ENCODE measurements around the gene BOD1L2.

Gene BOD1L2

GRCh38 chr18:57146956-57147636 lies at the start of gene BOD1L2:
TSS of gene BOD1L2 (plus strand) at chr18:57147087. CDS start at chr18:57147313, 226 bp downstream.
- DNase-seq: no peak

DNA sequence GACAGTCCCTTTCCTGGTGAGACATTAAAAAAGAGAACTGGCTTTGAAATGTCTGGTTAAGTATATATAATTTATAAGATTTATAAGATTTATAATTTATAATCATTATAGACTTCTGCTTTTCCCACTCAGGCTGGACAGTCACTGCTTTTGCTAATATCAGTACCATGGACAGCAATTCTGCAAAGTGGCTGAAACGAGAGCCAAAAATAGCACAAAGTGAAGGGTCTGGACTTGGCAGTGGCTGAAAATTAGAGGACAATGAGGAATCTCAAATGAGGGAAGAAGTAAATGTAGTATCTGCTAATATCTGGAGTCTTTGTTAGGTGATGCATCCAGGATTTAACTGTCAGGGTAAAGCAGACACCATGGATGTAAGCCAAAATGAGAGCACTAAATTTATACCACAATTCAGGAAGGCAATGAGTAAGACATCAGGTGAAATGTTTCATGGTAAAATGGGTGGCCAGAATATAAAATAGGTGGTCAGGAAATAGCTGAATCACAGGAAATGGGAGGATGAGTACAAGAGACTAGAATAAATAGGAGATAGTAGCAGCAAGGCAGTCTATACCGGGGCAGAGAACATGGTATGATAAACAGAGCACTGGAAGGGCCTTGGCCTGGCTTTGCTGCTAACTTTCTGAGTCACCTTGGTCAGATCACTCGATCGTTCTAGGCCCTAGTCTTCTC lies 39.6 kb upstream of the BOD1L2 start:
- DNase-seq: no peak

GRCh38 chr18:57110290-57110689 lies 36.6 kb upstream of the BOD1L2 start:
- no peak for DNase-seq

DNA sequence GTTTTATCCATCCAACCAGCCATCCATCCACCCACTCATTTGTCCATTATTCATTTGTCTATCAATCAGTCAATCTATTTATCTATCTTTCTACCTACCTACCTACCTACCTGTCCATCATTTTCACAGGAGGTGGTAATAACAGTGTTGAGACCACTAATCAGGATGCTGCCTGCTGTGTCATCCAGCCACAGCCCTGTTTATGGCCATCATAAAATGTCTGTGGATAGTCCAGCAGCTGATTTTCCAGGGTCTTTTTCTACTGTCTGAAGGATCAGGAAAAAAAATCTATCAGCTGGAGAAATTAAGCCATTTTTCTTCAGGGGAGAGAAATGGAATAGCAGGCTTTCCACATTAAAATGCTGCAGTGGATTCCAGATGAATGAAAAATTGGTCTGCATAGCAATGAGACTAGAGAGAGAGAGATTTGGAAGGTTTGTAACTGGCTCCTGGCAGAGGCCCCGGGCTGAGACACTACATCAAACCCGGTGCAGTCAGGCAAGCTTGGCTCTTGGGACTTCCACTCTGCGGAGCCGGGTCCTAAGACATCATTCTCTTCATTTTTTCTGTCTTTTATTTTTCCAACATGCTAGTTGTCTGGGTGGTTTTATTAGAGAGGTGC lies 33.0 kb upstream of the BOD1L2 start:
- no peak for DNase-seq

DNA sequence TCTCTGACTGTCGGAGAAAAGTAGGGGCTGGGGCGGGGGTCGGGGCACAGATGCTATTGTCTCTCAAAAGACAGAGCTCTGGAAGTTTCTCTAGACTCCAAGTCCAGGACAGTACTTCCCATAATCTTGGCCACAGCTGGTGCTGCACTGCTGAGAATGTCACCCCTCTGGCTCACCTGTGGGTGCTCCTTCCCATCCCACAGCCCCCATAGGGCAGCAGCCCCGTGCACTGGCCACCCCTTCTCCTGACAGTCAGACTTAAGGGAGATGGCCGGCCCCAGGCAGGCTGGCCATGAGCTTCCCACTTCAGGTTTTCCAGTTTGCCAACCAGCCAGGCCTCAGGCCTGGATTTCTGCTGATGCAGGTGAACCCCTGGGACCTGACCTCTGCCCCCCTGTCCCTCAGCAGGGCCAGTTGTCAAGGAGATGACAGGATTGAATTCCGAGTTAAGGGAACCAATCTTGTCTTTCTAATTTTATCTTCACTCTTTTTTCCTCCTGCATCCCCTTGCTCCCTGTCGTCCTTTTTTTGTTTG lies 30.2 kb upstream of the BOD1L2 start:
- no peak for DNase-seq

GRCh38 chr18:57121542-57122112 lies 25.3 kb upstream of the BOD1L2 start:
- DNase-seq: no peak

- no peak for DNase-seq
Measured at GRCh38 chr18:57122936-57123510, 23.9 kb upstream of the BOD1L2 start.

DNA sequence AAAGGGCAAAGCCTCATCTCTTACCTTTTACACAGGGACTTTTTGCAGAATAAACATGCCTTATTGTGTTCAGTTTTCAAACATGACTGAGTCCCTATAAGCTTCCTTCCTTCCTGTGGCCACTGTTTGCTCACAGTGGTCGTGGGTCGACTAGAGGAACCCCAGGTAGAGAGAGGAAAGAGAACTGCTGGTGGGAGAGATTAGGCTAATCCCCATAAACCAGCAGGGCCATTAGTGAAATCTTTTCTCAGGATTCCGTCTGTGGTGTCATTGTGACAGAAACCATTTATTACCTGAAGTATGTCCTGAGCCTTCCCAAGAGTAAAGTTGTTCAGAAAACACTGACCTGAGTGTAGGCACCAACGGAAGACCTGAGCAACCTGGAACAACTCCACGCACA lies 21.3 kb upstream of the BOD1L2 start:
- no peak for DNase-seq

DNA sequence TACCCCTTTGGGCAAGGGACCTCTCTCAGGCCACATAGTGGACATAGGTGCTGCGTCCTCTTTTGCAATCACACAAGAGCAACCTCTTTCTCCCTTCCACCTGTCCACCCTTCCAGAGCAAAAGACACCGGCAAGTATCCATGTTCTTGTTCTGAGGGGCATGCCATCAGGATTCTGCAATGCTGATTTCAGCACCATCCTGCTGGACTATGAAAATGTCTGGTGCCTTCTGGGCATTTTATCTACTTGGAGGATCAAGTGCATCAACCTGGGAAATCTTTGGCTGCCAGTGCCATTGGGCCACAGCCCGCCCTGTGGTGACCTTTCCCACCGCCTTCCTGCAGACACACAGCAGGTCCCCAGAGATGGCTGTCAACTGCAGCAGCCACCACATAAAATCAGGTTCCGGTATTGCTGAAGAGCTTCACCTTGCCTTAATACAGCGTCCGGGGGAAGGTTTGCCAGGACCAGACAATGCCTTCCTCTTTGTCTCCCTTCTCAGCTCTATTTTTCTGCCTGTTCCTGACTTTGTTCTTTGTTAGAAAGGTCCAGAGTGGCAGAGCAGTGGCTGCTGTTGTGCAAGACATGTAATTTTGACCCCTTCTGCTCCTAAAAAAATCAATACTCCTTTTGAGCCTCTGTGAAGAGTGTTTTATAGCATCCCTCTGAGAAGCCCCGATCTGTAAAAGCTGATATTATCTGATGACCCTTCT lies 18.5 kb upstream of the BOD1L2 start:
- no peak for DNase-seq

DNA sequence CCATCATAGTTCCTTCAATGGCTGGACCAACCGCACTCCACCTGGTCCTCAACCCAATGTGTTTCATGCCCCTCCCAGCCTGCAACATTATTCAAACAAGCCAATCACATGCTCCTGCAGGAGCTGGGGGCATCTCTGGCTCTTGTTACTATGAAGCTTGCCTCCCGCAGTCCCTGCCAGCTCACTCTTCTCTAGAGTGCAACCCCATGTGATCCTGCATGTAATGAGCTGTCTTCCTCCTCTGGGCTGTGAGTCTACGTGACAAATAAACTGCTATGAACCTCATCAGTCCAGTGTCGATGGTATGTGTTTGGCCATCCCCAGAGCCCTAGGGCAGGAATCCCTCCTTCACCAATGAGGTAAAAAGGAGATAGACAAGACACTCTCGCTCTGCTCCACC lies 15.8 kb upstream of the BOD1L2 start:
- DNase-seq: no peak

- DNase-seq: no peak
Measured at GRCh38 chr18:57131782-57132181, 15.1 kb upstream of the BOD1L2 start.

DNA sequence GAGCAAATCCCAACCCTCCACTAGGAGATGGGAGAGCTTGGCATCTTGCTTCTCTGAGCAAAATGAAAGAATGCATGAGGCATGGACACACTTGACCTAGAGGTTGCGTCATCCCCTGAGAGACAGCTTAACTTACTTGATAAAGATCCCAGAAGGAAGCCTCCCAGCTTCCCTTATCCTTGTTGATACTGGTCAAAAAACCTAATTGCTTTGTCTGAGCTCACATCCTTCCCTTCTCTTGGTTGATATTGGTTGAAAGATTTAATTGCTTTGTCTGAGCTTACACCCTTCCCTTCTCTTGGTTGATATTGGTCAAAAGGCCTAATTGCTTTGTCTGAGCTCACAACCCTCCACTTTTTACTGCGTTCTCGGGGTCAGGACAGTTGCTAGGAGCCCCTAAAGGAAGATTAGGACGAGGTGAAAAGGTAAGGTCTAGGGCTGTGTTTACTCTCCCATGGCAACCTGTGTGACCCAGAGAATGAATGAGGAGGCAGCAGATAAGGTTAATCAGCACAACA lies 12.2 kb upstream of the BOD1L2 start:
- no peak for DNase-seq

- DNase-seq: no peak
Measured at GRCh38 chr18:57135699-57136098, 11.2 kb upstream of the BOD1L2 start.

DNA sequence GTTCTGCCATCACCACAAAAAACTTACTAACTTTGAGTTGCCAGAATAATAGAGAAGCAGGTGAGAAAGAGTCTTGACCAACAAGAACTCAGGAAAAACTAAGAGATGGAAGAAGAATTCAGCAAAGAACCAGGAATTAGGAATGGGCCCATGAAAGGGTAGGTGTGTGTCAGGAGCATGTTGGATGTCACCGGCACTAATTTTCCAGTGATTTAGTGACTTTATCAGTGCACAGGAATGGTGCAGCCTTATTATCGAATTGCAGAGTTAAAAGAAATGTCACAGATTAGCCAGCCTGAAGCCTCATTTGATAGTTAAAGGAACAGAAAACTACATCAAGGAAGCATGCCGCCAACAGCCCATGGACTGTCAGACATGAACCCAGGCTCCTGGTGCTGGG lies 9.0 kb upstream of the BOD1L2 start:
- no peak for DNase-seq

GRCh38 chr18:57141208-57142129 lies 5.4 kb upstream of the BOD1L2 start:
- DNase-seq: no peak

DNA sequence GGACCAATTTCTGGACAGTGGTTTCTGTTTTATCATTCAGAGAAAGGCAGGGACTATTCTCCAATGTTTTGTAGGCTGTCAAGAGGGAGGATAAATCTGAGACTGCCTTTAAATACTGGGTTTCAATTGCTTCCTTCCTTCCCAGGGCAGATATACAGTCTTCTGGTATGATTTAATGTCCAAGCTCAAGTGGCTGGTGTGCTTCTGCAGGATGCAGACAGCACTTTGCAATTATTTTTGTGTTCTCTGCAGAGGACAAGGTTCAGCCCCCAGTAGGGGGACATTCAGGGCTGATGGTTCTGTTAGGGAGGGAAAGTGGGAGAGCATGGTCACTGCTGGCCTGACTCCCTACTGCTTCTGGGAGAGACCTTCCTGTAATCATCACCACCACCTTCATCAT lies 4.6 kb upstream of the BOD1L2 start:
- DNase-seq: no peak

GRCh38 chr18:57143265-57143664 lies 3.6 kb upstream of the BOD1L2 start:
- no peak for DNase-seq

GRCh38 chr18:57148263-57148662 lies 1.4 kb downstream of the BOD1L2 start:
- DNase-seq: no peak

DNA sequence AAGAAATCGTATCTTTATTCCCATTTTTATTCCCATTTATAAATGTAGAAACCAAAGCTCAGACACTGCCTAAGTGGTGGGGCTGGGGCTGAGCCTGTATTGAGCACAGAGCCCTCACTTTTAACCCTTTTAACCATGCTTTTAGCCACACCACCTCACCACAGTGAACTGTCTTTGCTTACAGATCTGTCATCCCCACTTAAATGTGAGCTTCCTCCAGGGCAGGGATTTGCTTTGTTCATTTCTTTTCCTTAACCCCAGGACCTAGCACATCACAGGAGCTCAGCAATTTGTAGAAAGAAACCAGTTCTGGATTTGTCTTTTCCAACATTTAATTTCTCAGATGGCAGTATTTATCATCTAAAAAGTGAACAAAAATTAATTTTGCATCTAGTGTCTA lies 2.2 kb downstream of the BOD1L2 start:
- DNase-seq: no peak

- DNase-seq: no peak
Measured at GRCh38 chr18:57149531-57149930, 2.6 kb downstream of the BOD1L2 start.

DNA sequence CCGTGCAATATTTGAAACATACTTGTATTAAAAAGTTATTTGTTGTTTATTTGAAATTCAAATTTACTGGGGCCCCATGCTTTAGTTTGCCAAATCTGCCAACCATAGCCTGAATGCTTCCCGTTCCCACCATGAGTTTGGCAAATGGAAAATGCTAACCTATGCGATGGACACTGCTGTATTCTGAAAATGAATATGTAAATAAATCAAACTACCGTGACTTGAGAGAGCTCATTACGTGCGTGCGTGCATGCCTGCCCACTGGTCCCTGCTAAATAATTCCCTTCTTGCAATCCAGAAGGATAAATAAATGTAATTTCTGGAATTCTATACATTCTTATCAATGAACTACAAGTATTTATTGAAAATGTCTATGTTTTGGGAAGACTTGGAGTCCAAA lies 3.2 kb downstream of the BOD1L2 start:
- no peak for DNase-seq

All from CD4-positive, alpha-beta T cell treated with Interleukin-4 for 4 hours (primary cell).